HG02571 (cell line): ENCODE data around the gene SIX1.

ENCODE experiments used
- ATAC-seq: cut with Tn5 transposase; IDR thresholded peaks from one replicate; pipeline ENCODE4 v1.9.1; 2021; ENCODE audit warnings: mild to moderate bottlenecking, moderate library complexity; ENCODE audit not compliant: unreplicated experiment

The SIX1 gene

DNA sequence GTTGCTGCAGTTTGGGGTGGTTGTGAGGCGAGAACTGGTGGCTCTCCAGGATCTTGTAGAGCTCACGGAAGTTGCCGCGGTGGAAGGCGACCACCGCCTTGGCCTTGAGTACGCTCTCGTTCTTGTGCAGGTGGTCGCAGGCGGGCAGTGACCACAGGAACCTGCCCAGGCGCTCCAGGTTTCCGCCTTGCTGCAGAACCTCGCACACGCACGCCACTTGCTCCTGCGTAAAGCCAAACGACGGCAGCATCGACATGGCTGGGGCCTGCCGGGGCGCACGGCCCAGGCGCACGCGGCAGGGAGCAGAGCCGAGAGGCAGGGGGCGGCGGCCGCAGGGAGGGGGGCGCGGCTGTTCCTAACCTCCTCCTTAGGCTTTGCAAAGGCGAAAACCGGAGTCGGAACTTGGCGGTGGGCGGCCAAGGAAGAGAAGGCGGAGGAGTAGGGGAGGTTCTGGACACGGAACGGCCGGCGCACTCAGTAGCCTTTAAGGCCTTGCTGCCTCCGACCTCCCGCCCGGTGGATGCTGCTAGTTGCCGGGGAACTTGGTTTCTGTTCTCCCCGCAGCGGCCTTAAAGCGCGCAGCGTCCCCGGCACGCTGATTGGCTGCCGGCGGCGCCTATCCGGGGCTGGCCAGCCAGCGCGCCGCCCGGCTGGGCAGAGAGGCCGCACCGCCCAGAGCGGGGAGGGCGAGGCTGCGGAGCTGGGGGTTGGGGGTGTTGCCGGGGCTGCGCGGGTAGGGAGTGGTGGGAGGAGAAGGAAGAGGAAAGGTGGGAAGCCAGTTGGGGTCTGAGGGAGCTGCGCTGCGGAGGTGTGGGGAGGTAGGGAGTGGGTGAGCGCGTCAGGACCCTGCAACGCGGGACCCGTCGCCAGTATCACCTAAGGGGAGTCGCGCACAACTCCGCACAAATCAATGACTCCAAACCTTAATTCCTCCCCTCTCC is at the start of gene SIX1:
Gene SIX1 (minus strand): TSS at position 544 of the 941 bp plus-strand sequence. CDS start 288 bp downstream, at position 256.
- peak; percentile 48 for ATAC-seq

DNA sequence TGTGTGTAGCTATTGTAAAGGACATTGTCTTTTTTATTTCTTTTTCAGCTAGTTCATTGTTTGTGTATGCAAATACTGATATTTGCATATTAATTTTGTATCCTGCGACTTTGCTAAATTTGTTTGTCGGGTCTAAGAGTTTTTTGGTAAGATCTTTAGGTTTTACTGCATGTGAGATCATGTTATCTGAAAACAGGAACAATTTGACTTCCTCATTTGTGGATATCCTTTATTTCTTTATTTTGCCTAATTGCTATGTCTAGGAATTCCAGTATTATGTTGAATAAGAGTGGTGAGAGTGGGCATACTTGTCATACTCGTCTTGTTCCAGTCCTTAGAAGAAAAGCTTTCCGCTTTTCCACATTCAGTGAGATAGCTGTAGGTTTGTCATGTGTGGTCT is 46.0 kb upstream of the SIX1 start:
- no peak for ATAC-seq

DNA sequence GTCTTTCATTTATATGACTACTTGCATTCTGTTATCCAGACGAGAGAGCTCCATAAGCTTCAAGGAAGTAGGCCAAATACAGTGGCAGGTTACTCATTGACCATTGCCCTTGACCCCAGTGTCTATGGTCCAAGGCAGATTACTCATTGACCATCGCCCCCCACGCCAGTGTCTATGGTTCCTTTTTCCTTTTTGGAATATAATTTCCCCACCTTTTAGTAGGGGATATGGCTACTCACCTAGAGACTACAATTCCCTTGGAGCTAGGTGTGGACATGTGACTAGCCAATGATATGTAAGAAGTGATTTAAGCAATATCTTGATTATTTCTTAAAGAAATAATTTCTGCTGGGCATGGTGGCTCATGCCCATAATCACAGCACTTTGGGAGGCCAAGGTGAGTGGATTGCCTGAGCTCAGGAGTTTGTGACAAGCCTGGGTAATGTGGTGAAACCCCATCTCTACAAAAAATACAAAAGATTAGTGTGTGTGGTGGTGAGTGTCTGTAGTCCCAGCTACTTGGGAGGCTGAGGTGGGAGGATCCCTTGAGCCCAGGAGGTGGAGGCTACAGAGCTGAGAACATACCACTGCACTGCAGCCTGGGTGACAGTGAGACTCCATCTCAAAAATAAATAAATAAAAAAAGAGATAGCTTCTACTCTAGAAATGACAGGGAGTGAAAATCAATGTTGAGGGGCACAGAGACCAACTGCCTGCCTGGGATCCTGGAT is 42.3 kb upstream of the SIX1 start:
- no peak for ATAC-seq

DNA sequence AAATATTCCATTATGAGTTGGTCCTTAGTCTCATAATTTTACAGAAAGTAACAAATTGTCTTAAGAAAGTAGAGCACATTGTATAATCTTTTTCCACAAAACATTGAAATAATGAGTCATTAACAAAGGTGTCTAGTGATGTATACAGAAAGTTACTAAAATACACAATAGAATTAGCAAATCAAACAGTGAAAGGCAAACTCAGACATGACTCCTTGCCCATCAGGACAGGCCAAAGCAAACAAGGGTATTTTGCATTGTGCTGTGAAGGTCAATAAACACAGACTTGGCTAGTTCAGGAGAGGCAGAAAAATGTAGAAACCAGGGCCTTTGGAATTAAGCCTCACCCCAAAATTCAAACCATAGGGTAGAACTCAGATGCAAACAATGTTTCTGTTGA is 37.6 kb upstream of the SIX1 start:
- ATAC-seq: no peak

DNA sequence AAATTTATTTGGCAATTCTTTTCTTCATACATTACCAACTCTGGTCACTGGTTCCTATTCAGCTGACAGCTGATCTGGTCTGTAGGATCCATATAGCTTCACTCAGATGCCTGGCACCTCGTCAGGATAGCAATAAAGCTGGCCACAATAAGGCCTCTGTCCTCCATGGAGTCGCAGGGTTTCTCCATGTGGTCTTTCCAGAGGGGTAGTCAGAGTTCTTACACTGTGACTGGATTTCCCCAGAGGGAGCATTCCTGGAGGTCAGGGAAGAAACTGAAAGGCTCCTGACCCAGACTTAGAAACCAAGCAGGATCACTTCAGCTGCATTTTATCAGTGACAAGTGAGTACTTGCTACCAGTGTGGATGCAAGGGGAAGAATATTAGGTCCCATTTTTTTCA is 34.9 kb upstream of the SIX1 start:
- ATAC-seq: no peak

DNA sequence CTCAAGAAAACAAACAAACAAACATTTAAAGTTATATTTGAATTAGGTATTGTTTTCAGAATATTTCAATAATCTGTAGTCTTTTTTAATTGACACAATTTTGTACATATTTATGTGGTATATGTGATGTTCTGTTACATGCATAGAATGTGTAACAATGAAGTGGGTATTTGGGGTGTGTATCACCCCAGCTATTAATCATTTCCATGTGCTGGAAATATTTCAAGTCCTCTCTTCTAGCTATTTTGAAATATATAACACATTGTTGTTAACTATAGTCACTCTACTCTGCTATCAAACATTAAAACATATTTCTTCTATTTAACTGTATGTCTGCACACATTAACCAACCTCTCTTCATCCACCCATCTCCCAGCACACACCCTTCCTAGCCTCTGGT is 32.0 kb upstream of the SIX1 start:
- no peak for ATAC-seq

DNA sequence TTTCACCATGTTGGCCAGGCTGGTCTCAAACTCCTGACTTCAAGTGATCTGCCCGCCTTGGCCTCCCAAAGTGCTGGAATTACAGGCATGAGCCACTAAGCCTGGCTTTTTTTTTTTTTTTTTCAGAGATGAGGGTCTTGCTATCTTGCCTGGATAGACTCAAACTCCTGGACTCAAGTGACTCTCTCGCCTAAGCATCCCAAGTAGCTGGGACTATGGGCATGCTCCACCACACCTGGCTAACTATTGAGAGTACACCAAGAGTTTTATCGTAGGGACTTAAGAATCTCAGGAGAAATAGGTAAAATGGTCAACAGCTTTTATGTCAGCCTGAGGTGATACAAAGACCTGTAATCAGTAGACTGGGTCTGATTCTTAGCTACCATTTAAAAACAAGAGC is 31.2 kb upstream of the SIX1 start:
- ATAC-seq: no peak

DNA sequence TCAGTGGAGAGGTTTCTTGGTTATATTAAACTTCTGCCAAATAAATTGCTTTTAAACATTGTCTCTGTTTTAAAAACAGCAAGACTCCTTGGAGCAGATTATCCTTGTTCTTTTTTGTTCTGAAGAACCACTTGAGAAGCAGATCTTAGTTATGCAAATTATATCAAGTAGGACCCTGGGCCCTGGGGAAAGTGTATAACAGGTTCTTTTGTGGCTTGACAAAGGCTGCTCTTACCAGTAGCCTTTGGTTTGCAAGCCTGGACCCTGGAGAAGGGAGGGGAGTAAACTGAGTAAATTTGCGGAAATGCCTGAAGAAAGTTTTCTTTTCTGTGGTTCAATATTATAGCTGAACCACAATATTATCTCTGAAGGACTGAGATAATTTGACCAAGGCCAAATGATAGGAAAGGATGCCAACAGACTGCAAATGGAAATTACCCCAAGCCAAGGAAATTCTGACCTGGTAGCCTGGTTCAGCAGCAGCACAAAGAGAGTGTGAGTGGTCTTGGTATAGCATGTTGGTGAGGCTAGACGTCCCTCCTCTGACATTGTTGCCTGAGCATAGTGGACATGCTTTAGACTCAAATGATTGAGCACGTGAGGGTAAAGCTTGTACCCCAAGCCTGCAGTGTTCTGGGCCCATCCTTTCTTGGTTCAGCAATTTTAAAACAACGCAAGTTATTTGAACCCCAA is 30.4 kb upstream of the SIX1 start:
- ATAC-seq: no peak

DNA sequence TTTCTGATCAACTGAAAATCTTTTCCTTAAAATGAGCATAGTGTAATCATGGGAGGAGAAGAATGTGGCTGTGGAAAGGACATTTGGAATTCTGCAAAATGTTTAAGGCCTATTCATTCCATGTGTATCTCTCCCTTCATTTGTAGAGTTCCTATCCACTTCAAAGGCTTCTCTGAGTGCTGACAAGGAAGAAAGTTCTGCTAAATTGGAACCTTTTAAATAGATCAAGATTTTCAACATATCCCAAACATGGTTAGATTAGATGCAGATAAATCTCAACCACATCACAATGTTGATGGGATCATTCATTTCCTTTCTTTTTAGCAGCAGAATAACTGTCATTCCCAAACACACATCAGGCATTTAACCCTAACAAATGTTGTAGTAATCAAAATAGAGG is 28.4 kb upstream of the SIX1 start:
- no peak for ATAC-seq

DNA sequence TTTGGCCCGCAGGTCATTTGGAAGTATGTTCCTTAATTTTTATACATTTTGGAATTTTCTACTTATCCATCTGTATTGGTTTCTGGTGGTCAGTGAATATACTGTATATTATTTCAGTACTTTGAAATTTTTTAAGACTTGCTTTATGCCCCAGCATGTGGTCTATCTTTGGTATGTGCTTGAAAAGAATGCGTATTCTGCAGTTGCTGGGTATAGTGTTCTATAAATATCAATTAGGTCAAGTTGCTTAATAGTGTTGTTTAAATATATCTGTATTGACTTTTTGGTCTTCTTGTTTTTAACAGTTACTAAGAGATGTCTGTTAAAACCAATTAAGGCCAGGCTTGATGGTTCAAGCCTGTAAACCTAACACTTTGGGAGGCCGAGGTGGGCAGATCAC is 21.7 kb upstream of the SIX1 start:
- ATAC-seq: no peak

DNA sequence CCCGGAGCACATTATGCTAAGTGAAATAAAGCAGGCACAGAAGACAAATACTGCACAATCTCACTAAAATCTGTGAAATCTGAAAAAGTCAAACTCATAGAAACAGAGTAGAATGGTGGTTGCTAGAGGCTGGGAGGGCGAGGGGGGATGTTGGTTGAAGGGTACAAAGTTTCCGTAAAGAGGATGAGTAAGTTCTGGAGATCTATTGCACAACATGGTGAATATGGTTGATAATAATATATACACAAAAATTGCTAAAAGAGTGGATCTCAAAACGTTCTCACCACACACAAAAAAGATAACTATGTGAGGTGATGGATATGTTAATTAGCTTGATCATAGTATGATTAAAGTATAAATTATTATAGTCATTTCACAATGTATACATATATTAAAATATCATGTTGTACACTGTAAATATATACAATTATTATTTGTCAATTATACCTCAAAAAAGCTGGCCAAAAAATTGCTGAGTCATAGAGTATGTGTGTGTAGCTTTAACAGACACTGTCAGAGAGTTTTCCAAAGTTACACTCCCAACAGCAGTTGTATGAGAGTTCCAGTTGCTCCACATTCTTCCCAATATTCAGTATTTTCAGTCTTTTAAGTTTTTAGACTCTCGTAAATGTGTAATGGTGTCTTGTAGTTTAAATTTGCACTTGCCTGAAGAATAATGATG is 19.3 kb upstream of the SIX1 start:
- no peak for ATAC-seq

DNA sequence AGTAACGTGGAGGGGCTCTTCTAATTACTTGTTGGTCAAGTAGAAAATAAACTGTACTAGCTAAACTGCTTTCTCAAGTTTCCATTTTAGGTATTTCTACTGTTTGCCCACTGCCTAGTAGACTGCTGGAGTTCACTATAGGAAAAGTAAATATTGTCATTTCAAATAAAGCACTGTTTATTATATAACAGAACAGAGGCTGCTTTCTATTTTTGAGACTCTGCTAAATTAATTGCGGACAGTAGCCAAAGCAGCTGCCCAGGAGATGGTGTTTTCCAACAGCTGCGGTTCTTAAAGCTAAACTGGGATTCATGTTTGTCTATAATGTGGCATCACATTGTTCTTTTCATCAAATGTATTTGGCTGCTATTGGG is 15.9 kb upstream of the SIX1 start:
- no peak for ATAC-seq

DNA sequence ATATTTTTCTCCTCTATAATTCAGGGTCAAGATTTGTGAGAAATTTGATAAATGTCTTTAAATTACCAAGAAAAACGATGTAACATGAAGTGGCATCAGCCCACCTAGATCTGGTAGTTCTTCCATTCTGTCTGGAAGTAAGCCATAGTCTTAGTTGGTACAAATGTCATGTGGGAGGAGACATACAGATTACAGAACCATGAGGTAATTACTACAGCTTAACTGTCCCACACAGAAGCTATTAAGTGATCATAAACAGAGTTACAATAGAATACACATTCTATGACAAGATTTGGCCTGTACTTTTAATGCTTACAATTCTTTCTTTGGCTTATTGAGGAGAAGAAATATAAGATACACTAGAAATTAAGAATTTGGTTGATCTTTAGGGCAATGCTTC is 13.7 kb upstream of the SIX1 start:
- no peak for ATAC-seq

DNA sequence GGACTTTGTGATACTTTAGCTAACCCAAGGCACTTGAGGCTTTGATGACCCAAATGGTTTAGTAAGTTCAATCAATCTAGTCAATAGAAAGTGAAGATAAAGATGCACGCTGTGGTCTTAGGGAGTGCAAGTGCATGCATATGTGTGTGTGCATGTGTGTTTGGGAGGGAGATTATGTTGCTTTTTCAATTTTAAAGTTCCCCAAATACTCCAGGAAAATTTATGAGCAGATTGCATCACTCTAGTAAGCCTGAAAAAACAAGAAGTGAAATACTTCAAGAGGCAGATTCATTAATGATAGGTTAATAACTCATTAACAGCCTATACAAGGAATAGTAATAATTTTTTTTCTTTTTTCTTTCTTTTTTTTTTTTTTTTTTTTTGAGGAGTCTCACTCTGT is 12.4 kb upstream of the SIX1 start:
- no peak for ATAC-seq

DNA sequence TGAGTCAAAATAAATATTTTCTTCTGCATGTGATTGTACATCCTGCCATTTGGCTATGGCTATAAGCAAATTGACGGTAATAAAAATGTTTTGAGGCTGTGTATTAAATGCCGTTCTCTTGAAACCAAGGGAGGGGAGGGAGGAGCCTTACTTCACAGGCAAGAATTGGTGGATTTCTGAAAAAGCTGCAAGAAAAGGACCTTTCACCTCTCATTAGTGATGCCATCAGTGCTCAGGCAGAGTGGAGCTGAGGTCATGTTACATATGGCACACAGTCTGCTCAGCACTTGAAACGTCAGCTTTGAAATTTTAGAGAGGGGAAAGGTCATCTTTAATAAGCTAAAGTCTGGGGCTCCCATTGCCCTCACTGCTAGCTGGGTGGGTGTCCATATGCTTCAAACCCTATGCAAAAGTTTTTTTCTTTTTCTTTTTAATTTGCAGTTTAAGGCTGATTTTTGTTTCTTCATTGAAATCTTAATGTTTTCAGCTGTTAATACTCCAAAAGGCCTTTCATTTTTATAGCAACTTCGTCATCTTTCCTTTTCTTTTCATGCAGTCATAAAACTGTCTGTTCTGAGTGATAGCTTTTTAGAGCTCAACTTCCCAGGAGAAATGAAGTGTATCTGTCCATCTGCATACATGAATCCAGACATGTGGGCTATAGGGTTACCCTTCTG is 9.8 kb upstream of the SIX1 start:
- ATAC-seq: no peak

DNA sequence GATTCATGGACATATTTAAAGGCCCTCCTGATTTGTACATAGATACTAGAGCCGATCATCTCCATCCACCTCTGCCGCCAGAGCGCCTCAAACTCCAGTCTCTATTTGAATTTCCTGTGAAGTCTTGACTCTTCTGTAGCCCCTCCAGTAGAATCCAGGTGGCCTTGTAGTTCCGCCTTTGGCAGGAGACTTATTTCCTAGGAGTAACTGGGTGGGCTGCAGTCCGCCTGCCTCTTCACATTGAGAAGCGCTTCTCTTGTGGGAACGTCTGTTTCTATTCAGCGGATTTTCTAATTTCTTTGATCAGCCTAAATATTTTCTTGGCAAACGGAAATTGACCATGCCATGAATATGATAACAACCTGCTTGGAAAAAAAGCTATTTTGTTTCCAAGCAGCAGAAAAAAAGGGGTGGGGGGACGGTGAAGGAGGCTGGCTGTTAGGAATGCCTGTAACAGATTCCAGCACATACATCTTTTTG is 9.0 kb upstream of the SIX1 start:
- no peak for ATAC-seq

DNA sequence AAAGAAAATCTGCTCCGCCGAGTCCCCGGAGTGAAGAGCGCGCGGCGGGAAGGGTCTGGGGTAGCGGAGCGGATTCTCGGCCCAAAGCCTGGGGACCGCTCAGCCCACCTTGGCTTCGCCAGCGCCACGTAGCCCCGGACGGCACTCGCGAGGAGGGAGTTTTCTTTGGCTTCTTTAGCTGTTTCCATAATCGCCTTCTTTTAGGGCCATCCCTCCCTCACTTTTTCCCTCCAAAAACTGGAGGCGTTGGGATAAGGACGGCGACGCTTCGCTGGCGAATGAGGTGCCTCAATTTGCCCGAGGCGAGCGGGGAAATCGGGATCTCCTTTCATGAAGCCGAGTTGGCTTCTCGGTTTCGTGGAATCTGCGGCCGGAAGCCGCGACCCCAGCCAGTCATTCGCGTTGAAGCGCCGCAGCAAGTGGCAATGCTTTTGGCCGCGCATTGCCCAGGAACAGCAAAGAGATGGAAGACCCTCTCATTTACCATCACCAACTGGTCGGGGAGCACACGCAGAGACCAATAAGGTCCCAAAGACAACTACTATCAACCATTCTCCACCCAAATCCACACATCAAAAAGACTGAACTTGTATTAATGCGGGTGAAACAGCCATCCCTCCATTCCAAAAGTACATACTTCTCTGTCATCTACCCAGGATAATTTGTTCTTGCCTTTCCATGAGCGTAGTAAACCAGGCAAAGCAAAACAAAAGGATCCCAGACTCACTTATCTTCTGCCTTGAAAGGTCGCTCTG is 8.4 kb upstream of the SIX1 start:
- no peak for ATAC-seq

DNA sequence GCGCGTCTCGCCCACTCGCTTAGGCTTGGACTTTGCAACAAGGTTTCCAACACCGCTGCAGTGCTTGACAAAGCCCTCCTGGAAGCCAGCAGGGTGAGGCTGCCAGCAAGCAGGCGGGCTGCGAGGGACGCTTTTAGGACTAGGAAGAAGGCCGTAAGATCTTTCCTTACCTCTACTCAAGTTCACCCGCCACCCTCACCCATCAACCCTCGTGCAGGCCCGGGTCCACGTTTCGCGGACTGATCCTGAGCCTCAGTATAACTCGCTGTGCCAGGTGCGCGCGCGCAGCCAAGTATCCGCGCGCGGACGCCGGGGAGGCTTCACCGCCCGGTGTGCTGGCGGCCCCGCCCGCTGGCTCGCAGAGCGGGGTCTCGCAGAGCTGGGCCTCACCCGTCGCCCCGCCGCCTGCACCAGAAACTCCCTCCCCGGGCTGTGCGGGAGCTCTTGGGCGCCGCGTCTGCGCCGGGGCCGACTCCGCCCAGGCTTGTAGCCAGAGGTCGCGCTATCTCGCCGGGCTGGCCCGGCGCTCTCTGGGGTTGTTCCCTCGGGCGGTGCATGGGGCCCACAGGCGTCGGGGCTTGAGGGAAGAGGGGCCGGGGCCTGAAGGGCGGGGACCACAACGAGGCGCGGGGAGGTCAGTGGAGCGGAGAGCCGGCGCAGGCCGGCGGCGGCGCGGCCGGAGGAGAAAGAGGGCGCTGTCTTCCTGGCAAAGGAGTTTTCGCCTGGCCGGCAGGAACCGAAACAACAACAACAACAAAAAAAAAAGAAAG is 7.6 kb upstream of the SIX1 start:
- ATAC-seq: peak; percentile 81
